GM18499 (cell line): ENCODE data around the gene CNOT4.

Experiments used
- ATAC-seq: cut with Tn5 transposase; IDR thresholded peaks from one replicate; pipeline ENCODE4 v1.9.1; 2021; ENCODE audit warnings: moderate number of reproducible peaks; ENCODE audit not compliant: insufficient read depth, unreplicated experiment

The CNOT4 gene

GRCh38 chr7:135509839-135510591 is at the start of gene CNOT4:
Gene CNOT4 (minus strand): TSS chr7:135510102. CDS start chr7:135438331, 71,771 bp downstream.
- ATAC-seq, result peak; percentile 81

- ATAC-seq, result no peak
Observed at GRCh38 chr7:135558881-135559280, 49.0 kb upstream of the CNOT4 start.

DNA sequence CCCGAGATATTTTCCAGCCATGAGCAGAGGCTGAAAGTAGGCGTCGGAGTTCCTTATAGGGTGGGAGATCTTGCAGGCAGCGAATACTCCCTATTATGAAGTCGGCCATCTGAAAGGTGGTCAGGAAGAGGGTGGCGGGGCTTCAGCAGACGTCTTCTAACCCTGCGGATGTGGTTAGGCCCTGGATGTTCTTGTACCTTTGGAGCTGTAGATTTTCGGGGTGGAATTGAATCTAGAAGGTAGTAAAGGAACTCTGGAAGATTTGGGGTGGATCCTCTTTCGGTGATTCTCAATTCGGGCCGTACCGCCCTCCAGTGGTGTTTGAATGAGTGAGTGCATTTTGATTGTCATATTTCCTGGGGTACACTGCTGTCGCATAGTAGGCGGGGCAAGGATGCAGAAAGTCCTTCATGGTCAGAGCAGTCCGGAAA is 48.5 kb upstream of the CNOT4 start:
- peak; percentile 68 for ATAC-seq

DNA sequence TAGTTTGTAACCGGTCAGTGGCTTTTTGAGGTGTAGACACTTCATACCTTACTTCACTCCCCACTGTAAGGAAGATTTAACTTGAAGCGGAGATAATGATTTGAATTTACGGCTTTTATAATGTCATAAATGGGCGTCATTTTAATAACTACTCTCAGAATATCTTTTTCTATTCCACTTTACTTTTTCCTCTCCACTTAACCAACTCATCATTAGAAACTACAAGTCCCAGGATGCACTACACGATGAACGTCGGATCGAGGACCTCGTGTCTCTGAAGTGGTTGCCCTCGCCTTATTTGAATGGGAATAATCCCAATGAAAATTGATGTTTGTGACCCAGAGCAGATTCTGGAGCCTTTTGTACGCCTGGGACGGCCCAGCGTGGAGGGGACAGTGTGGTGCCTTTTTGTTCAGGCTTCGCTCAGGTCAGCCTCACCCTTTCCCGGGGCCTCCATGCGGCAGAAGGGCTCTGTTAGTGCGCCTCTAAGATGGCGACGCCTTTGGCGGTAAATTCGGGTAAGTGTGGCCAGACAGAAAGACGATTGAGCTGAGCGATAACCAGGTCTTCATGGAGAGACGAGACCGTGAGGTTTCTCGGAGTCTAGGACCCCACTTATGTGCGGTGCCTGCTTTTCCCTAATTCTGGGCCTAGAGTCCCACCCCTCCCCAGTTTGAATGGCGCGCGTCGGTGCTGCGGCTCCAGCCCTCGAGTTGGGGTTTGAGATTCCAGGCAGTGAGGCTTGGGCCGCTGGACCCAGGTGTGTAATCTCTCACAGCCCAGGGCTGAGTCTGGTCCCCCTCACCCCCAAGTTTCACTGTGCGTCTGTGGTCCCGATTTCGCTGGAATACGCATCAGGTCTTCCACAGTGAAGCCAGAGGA is 47.8 kb upstream of the CNOT4 start, which contains the start of gene NUP205:
Gene NUP205, plus strand, starts transcription at position 463 of the 882 bp plus-strand sequence. Its CDS starts 28 bp downstream, at position 491.
- ATAC-seq, result peak; percentile 46

DNA sequence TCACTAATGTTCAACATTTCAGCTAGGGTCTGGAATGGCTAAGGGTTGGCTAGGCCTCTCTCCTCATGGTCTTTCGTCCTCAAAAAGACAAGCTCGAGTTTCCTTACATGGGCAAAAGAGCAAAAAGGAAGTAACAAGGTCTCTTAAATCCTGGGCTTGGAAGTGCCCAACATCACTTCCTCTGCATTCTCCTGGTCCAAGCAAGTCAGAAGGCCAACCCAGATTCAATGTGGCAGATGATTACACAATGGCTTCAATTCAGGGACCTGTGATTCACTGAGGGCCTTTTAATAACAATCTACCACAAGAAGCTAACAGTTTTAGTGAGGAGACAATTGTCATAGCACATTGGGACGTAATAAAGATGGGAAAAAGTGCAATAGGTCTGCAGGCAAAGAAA is 43.4 kb upstream of the CNOT4 start:
- no peak for ATAC-seq

DNA sequence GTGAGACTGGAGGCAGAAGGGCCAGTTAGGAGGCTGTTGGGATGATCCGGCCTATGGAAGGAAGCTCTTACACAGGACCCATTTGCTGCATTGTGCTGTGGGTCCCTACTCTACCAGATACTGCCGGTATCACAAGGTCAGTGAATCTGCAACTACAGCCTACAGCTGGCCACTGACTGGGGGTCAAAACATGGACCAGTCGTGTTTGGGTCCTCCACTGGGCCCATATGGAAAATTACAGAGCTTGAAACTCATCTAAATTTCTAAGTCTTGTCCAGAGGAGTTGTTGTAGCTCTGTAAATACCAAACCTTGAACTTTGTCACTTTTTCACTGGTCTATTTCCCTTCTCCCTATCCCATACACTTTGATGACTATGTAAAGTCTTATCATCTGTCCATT is 42.2 kb upstream of the CNOT4 start:
- no peak for ATAC-seq

DNA sequence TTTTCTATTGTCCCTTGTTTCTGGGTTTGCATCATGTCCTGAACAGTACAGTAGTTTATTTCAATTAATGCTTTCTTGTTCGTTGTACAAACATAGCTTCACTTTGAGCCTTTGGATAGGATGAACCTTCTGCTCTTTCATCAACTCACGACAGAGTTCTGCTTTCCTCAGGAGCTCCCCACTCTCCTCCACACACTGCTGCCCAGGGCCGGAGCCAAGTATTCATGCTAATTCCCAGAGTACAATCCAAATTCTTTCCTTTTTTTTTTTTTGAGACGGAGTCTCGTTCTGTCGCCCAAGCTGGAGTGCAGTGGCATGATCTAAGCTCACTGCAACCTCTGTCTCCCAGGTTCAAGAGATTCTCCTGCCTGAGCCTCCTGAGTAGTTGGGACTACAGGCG is 40.3 kb upstream of the CNOT4 start:
- ATAC-seq, result no peak

DNA sequence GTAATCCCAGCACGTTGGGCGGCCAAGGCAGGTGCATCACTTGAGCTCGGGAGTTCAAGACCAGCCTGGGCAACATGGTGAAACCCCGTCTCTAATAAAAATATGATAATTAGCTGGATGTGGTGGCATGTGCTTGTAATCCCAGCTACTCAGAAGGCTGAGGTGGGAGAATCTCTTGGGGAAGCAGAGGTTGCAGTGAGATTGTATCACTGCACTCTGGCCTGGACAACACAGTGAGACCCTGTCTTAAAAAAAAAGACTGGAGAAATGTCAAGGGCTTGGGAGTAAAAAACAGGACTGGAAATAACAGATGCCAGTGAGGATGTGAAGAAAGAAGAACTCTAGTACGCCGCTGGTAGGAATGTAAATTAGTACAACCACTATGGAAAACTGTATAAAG is 31.1 kb upstream of the CNOT4 start:
- ATAC-seq, result no peak

DNA sequence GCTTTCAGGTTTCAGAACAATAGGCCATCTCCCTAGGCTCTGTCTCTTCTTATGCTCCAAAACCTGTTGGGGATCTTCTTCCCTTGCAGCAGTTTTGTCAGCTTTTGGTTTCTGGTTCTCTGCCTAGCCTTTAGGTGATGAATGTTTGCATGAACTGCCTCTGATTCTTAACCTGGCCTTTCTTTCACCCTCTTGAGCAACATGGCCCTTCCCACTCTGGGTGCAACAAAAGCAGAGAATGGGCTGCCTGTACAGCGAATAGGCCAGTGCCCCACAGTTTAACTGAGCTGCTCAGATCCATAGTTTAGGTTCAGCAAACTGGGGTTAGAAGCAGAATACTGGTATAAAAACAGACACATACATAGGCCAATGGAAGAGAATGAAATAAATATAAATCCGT is 29.7 kb upstream of the CNOT4 start:
- ATAC-seq, result no peak

DNA sequence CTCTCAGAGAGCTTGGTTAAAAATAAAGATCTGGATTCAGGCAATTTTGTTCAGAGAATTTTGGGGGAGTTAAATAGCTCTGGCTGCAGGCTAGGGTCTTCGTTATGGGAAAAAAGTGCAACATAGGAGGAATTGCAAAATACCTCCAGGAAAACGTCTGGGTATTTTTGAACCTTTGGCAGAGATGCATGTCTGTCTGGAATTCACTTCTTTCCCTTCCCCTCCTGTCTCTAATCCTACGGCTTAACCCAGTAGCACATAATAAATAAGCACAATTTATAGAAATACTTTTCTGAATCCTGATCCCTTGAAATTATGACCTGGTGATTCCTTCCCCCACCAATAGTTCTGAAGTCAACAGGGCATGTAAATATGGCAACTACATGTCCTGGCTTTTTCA is 28.5 kb upstream of the CNOT4 start:
- no peak for ATAC-seq

DNA sequence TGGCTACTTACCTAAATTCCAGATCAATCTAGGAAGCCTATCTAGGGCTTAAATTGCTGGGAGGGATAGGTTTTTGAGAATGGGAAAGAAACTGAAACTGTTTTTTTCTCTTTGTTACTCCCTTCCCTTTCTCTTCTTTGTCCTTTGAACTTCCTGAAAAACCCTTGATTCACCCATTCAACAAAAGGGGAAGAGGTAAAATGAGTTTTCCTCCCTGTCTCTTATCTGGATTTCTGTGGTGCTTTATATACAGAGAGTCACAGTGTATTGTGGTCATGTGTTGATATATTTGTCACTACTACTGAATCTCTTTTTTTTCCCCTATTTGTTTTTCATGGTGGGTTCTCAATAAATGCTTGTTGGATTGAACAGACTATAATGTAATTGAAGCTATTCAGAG is 28.0 kb upstream of the CNOT4 start:
- no peak for ATAC-seq

DNA sequence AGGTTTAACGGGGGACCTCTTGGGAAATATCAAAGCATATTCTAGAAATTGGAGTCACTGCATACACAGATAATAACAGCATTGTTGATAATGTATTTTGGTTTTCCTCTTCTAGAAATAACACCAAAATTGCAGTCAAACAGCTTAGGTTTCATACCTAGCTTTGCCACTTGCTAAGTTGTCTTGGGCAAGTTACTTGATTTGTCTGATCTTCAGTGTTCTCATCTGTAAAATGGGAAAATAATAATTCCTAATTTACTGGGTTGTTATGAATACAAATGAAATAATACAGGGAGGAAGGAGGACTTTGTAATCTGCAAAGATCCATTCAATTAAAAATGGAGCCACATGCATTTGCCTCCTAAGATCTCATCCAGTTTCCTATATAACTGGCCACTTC is 27.6 kb upstream of the CNOT4 start:
- no peak for ATAC-seq

DNA sequence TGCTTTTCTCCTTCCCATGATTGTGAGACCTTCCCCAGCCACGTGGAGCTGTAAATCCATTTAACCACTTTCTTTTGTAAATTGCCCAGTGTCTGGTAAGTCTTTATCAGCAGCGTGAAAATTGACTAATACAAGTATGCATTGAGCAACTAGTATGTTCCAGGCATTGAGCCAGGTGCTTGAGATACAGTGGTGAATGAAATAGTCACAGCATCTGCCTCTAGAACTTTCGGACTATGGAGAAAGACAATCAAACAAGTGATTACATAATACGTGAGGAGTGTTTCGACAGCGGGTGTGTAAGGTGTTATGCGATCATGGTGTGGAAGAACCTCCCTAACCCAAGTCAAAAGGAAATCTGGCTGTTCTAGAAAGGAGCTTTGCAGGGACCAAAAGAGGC is 26.2 kb upstream of the CNOT4 start:
- ATAC-seq, result no peak

DNA sequence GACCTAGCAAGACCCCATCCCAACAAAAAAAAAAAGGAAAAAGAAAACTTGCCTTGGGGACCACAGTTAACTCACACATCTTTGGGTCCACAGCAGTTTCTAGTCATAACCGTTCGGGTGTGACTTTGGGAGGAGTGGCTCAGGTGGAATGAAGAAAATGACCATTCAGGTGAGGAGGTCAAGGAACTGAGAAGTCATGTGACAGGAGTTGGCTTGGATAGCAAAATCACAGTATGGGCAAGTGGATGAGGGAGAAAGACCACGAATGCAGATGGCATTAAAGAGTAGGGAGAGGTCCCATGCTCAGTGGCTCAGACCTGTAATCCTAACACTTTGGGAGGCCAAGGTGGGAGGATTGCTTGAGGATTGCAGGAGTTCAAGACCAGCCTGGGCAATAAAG is 17.1 kb upstream of the CNOT4 start:
- ATAC-seq, result no peak

DNA sequence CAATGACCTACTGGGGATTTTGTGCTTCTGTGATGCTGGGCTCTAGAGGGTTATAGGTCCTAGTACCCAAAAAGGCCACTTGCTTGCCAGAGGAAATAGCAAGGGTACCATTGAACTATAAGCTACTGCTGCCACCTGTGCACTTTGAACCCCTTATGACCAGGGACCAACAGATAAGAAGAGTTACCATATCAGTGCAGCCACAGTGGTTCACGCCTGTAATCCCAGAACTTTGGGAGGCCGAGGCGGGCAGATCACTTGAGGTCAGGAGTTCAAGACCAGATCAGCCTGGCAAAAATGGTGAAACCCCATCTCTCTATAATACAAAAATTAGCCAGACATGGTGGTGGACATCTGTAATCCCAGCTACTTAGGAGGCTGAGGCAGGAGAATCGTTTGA is 15.5 kb upstream of the CNOT4 start:
- no peak for ATAC-seq

GRCh38 chr7:135523146-135523545 is 13.2 kb upstream of the CNOT4 start:
- no peak for ATAC-seq

GRCh38 chr7:135522509-135522908 is 12.6 kb upstream of the CNOT4 start:
- ATAC-seq, result no peak

DNA sequence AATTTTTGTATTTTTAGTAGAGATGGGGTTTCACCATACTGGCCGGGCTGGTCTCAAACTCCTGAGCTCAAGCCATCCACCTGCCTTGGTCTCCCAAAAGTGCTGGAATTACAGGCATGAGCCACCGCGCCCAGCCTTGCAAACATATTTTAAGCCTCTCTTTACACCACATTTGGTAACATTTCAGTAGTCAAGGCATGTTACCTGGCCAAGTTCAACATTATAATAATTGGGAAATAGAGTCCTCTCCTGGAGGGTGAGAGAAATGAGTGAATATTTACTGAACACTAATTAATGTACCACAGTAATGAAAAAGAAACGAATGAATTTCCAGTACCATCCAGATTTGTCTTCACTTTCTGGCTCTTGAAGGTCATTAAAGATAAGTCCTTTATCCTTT is 10.0 kb upstream of the CNOT4 start:
- no peak for ATAC-seq

DNA sequence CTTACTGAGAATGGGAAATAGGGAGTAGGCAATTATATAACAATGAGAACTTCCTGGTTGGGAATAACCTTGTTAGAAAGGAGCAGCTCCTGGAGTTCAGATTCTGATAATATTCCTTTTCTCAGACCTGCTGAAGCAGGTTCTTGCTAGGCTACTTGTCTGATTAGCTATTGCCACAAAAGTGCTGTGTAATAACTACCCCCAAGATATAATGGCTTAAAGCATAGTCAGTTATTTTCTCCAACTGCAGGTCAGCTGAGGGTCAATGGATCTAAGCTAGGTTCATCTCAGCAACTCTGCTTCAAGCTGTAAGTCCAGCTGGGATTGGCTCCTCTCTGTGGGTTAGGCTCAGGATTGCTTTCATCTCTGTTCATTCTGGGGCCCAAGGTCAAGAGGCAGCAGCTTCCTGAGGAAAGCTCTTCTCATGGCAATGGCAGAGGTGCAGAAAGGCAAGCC is 9.4 kb upstream of the CNOT4 start:
- no peak for ATAC-seq

- no peak for ATAC-seq
Observed at GRCh38 chr7:135518748-135519147, 8.8 kb upstream of the CNOT4 start.

DNA sequence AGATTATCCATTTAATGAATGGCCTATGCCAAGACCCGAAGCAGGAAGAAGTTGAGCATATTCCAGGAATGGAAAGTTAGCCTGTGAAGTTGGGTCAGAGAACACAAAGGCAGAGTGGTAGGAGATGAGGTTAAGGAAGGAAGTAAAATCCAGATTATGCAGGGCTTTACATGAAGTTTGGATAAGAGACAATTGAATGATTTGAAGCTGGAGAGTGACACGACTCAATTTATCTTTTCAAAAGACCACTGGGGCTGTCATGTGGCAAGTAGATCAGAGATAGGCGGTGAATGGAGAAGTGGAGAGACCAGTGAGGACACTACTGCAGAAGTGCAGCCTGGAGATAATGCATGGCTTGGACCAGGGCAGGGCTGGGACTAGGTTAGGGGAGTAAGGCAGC is 7.2 kb upstream of the CNOT4 start:
- no peak for ATAC-seq
